SK-N-SH (cell line): ENCODE results near the gene ACACB. TPM values are rescaled to one million over a fixed set of nuclear protein-coding genes. Genes with fewer than 3 reads are reported as not detected.

Experiments used
- CTCF ChIA-PET: fragments of 300-600, 350-600 bp; formaldehyde crosslinking; extraction: SDS; loops from one replicate; lab custom pipeline; 2021; lab: Yijun Ruan, JAX
- POLR2A ChIA-PET: fragments of 350-600 bp; sonication (Branson Sonifier 250); formaldehyde crosslinking; extraction: SDS; loops from one replicate; lab custom pipeline; 2020; ENCODE audit warnings: antibody characterized with exemption, inconsistent platforms; lab: Yijun Ruan, JAX
- DNase-seq: peaks from one replicate; pipeline ENCODE4 v3.0.0; 2012
- H2AFZ ChIP-seq: fragments of 200-600 bp; sonication (generic); 2 replicates; pipeline ENCODE4 v1.8.1; 2016; ENCODE audit warnings: antibody characterized with exemption, mild to moderate bottlenecking, low read depth
- H3F3A ChIP-seq: fragments of 200-600 bp; sonication (generic); replicated peaks from 2 replicates; pipeline ENCODE3; 2016; ENCODE audit warnings: antibody characterized with exemption, mild to moderate bottlenecking; ENCODE audit not compliant: insufficient read depth
- H3K27ac ChIP-seq, 2 experiments: fragments of 200-500 bp in 1 of 2; fragments of 200-600 bp in 1 of 2; sonication (Bioruptor generic) in 1 of 2; sonication (generic), shearing (Covaris generic) in 1 of 2; 2 replicates each; pipeline versions ENCODE4 v1.5.1 to v1.6.1; 2014 to 2016; ENCODE audit warnings: low read depth in 2 of 2, inconsistent platforms in 1 of 2, low read length in 1 of 2, mild to moderate bottlenecking in 1 of 2, mixed read lengths in 1 of 2
- H3K27me3 ChIP-seq: fragments of 200-600 bp; sonication (generic), shearing (Covaris generic); 2 replicates; pipeline ENCODE4 v1.6.1; 2016; ENCODE audit warnings: mixed run types; ENCODE audit not compliant: insufficient read depth
- H3K36me3 ChIP-seq, 2 experiments: fragments of 200-500 bp in 1 of 2; fragments of 200-600 bp in 1 of 2; sonication (Bioruptor generic) in 1 of 2; sonication (generic) in 1 of 2; replicated peaks in 1 of 2; 2 replicates each; pipeline versions ENCODE3 to v1.5.1; 2014 to 2016; ENCODE audit warnings: low read length in 1 of 2, mild to moderate bottlenecking in 1 of 2; ENCODE audit not compliant: insufficient read depth in 2 of 2, control insufficient read depth in 1 of 2
- H3K4me1 ChIP-seq, 2 experiments: fragments of 200-500 bp in 1 of 2; fragments of 200-600 bp in 1 of 2; sonication (Bioruptor generic) in 1 of 2; sonication (generic), shearing (Covaris generic) in 1 of 2; 2 replicates each; pipeline versions ENCODE4 v1.5.1 to v1.6.1; 2014 to 2016; ENCODE audit warnings: low read depth in 1 of 2, low read length in 1 of 2, mixed run types in 1 of 2; ENCODE audit not compliant: insufficient read depth in 2 of 2, control insufficient read depth in 1 of 2
- H3K4me2 ChIP-seq: fragments of 200-600 bp; sonication (generic), shearing (Covaris generic); 2 replicates; pipeline ENCODE4 v1.6.1; 2017; ENCODE audit warnings: mixed run types
- H3K4me3 ChIP-seq, 2 experiments: fragments of 200-500 bp in 1 of 2; fragments of 200-600 bp in 1 of 2; sonication (Bioruptor generic) in 1 of 2; sonication (generic), shearing (Covaris generic) in 1 of 2; 2 replicates each; pipeline versions ENCODE4 v1.5.1 to v1.8.1; 2014 to 2016; ENCODE audit warnings: low read depth in 2 of 2, inconsistent platforms in 1 of 2, low read length in 1 of 2, mild to moderate bottlenecking in 1 of 2, mixed read lengths in 1 of 2, moderate library complexity in 1 of 2
- H3K79me2 ChIP-seq: fragments of 200-600 bp; sonication (generic); 2 replicates; pipeline ENCODE4 v1.8.1; 2017; ENCODE audit warnings: mild to moderate bottlenecking; ENCODE audit not compliant: insufficient read depth
- H3K9ac ChIP-seq: fragments of 200-600 bp; sonication (generic); 2 replicates; pipeline ENCODE4 v1.6.1; 2017; ENCODE audit warnings: mixed run types
- H3K9me2 ChIP-seq: fragments of 200-600 bp; sonication (generic); 2 replicates; pipeline ENCODE4 v1.6.1; 2017; ENCODE audit warnings: mixed run types
- H3K9me3 ChIP-seq: fragments of 200-600 bp; sonication (generic); 2 replicates; pipeline ENCODE4 v1.6.1; 2017; ENCODE audit warnings: mixed run types, mild to moderate bottlenecking, moderate library complexity
- H4K20me1 ChIP-seq: fragments of 200-600 bp; sonication (generic); 2 replicates; pipeline ENCODE4 v1.6.1; 2017; ENCODE audit warnings: mild to moderate bottlenecking, mixed run types; ENCODE audit not compliant: insufficient read depth
- CHD2 ChIP-seq: fragments of 150-350 bp; IDR thresholded peaks from 2 replicates; pipeline ENCODE4 v1.6.1; 2018; ENCODE audit warnings: low read length; ENCODE audit not compliant: partially characterized antibody
- FOXM1 ChIP-seq: IDR thresholded peaks from 2 replicates; pipeline ENCODE4 v1.4.0; 2012; ENCODE audit warnings: low read depth, mild to moderate bottlenecking
- IRF3 ChIP-seq: fragments of 150-350 bp; IDR thresholded peaks from 2 replicates; pipeline ENCODE4 v1.6.1; 2016; ENCODE audit warnings: mild to moderate bottlenecking, low read depth, low read length
- JUND ChIP-seq: IDR thresholded peaks from 2 replicates; pipeline ENCODE4 v1.4.0; 2012
- POLR2AphosphoS5 ChIP-seq: IDR thresholded peaks from 2 replicates; pipeline ENCODE4 v1.6.1; 2012; ENCODE audit warnings: low read depth, low read length
- RAD21 ChIP-seq: IDR thresholded peaks from 2 replicates; pipeline ENCODE4 v1.6.1; 2012; ENCODE audit warnings: mild to moderate bottlenecking, low read length
- SIN3A ChIP-seq: IDR thresholded peaks from 2 replicates; pipeline ENCODE4 v1.6.1; 2012; ENCODE audit warnings: low read depth, mild to moderate bottlenecking, low read length, moderate library complexity, borderline replicate concordance
- WGBS: methylation state at CpG from one replicate; pipeline ENCODE4 v1.1.6; 2017; ENCODE audit warnings: low lambda C conversion rate; 5-methylcytosine and 5-hydroxymethylcytosine counted together
- polyA plus RNA-seq, 3 experiments: library from polyadenylated mRNA; depleted of rRNA; stranded (reverse); fragments of >200 nt; gene quantifications; 2 replicates each; pipeline ENCODE4 v1.2.3, GENCODE V29; 2012
- TF ChIP-seq, protein P1 (sequence below): IDR thresholded peaks from 2 replicates; pipeline ENCODE4 v1.4.0; 2012; ENCODE audit warnings: low read depth, borderline replicate concordance

Gene ACACB
- polyA plus RNA-seq, 1 of the 3 experiments (the other 2 are of a cell fraction): 6.1 TPM

- WGBS: 98% methylated on average over 17 of the region's 17 CpGs
- Histone ChIP-seq H3K9me2 (no peaks in the 10 kb centered on the region), H3K36me3 (peaks cover 11 to 28% of the 10 kb centered on the region in 2 experiments), H3K4me1 (no peaks in the 10 kb centered on the region), H3K27me3 (no peaks in the 10 kb centered on the region), H3K9ac (no peak overlapping the region), H3K27ac (no peak overlapping the region), H3K9me3 (no peaks in the 10 kb centered on the region), H3F3A (no peaks in the 10 kb centered on the region), H4K20me1 (no peaks in the 10 kb centered on the region), H3K4me3 (no peak overlapping the region), H3K4me2 (no peak overlapping the region), H2AFZ (no peak overlapping the region), H3K79me2 (no peaks in the 10 kb centered on the region)
- POLR2A ChIA-PET: no interaction called here
- TF ChIP-seq POLR2AphosphoS5: no peak
- no peak for TF ChIP-seq IRF3
- no peak for TF ChIP-seq FOXM1
- TF ChIP-seq RAD21: no peak
- no peak for TF ChIP-seq JUND
- no peak for TF ChIP-seq CHD2
- TF ChIP-seq SIN3A: no peak
- CTCF ChIA-PET: interaction anchor here (1.4 to 1.8 kb wide), 2 partner anchors 62 to 220 kb away, joined by 3 to 5 read pairs; no protein-coding TSS in a partner anchor
- DNase-seq: no peak
Measured at GRCh38 chr12:109173443-109174240, 57.3 kb downstream of the ACACB start.

- no peaks in the 10 kb centered on the region for H3K27me3 ChIP-seq
- CTCF ChIA-PET: interaction anchor here (1.8 kb wide), 1 partner anchor 63 kb away, joined by 5 read pairs; no protein-coding TSS in a partner anchor
- no peak for DNase-seq
- no peaks in the 10 kb centered on the region for H3K9me2 ChIP-seq
- WGBS: 83% methylated on average over 1 of the region's 1 CpG
- H3K4me2 ChIP-seq: no peak overlapping the region
- no peak overlapping the region for H3K9ac ChIP-seq
- no peaks in the 10 kb centered on the region for H3F3A ChIP-seq
- no peak overlapping the region for H3K4me3 ChIP-seq
- no peaks in the 10 kb centered on the region for H3K79me2 ChIP-seq
- POLR2A ChIA-PET: no interaction called here
- TF ChIP-seq IRF3: no peak
- no peaks in the 10 kb centered on the region for H4K20me1 ChIP-seq
- H3K4me1 ChIP-seq: no peaks in the 10 kb centered on the region
- H3K9me3 ChIP-seq: no peaks in the 10 kb centered on the region
- H3K36me3 ChIP-seq: peaks cover 15 to 27% of the 10 kb centered on the region in 2 experiments
- H3K27ac ChIP-seq: no peak overlapping the region
- H2AFZ ChIP-seq: no peak overlapping the region
Measured at GRCh38 chr12:109174468-109174867, 58.1 kb downstream of the ACACB start.

- peaks cover 8 to 13% of the 10 kb centered on the region in 2 experiments for H3K36me3 ChIP-seq
- ChIA-PET CTCF (interaction anchor here (1.2 to 1.3 kb wide), 2 partner anchors 21 to 66 kb away, joined by 3 read pairs; no protein-coding TSS in a partner anchor), POLR2A (no interaction called here)
- no peaks in the 10 kb centered on the region for H3F3A ChIP-seq
- no peak overlapping the region for H3K27ac ChIP-seq
- no peak overlapping the region for H3K4me2 ChIP-seq
- DNase-seq: no peak
- no peaks in the 10 kb centered on the region for H3K9me3 ChIP-seq
- H3K4me3 ChIP-seq: no peak overlapping the region
- no peak overlapping the region for H3K9ac ChIP-seq
- TF ChIP-seq, protein P1, sequence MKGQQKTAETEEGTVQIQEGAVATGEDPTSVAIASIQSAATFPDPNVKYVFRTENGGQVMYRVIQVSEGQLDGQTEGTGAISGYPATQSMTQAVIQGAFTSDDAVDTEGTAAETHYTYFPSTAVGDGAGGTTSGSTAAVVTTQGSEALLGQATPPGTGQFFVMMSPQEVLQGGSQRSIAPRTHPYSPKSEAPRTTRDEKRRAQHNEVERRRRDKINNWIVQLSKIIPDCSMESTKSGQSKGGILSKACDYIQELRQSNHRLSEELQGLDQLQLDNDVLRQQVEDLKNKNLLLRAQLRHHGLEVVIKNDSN: no peak
- TF ChIP-seq CHD2: no peak
- H3K27me3 ChIP-seq: no peaks in the 10 kb centered on the region
- no peaks in the 10 kb centered on the region for H3K79me2 ChIP-seq
- H2AFZ ChIP-seq: no peak overlapping the region
- H4K20me1 ChIP-seq: no peaks in the 10 kb centered on the region
- H3K9me2 ChIP-seq: no peaks in the 10 kb centered on the region
- no peaks in the 10 kb centered on the region for H3K4me1 ChIP-seq
- 89% methylated on average over 6 of the region's 6 CpGs for WGBS
Measured at GRCh38 chr12:109178532-109178931, 62.1 kb downstream of the ACACB start.
